Activated gamma-delta T cell (primary cell): ENCODE measurements around the gene RPL39L.

Experiments used
- DNase-seq: peaks from one replicate; lab custom pipeline; 2025; lab: John Stamatoyannopoulos, UW

The RPL39L gene

GRCh38 chr3:187098923-187099512 is 40.3 kb downstream of the RPL39L start:
- no peak for DNase-seq

DNA sequence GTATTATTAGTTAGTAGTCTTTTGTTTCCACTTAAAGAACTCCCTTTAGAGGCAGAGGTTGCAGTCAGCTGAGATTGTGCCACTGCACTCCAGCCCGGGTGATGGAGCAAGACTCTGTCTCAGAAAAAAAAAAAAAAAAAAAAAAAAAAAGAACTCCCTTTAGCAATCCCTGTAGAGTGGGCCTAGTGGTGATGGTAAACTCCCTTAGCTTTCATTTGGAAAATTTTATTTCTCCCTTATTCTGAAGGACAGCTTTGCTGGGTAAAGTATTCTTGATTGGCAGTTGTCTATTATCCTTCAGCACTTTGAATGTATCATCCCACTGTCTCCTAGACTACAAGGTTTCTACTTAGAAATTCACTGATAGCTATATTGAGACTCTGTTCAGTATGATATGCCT is 46.0 kb downstream of the RPL39L start:
- no peak for DNase-seq

DNA sequence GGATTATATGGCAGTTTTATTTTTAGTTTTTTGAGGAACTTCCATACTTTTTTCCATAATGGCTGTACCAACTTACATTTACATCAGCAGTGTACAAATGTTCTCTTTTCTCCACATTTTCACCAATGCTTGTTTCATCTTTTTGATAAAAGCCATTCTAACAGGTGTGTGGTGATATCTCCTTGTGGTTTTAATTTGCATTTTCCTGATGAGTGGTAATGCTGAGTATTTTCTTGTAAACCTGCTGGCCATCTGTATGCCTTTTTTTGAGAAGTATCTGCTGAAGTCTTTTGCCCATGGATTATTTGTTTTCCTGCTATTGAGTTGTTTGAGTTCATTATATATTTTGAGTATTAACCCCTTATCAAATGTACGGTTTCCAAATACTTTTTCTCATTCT is 50.6 kb downstream of the RPL39L start:
- DNase-seq, result no peak

GRCh38 chr3:187086831-187087230 is 52.5 kb downstream of the RPL39L start:
- DNase-seq, result no peak

- DNase-seq, result no peak
Measured at GRCh38 chr3:187085933-187086332, 53.4 kb downstream of the RPL39L start.

DNA sequence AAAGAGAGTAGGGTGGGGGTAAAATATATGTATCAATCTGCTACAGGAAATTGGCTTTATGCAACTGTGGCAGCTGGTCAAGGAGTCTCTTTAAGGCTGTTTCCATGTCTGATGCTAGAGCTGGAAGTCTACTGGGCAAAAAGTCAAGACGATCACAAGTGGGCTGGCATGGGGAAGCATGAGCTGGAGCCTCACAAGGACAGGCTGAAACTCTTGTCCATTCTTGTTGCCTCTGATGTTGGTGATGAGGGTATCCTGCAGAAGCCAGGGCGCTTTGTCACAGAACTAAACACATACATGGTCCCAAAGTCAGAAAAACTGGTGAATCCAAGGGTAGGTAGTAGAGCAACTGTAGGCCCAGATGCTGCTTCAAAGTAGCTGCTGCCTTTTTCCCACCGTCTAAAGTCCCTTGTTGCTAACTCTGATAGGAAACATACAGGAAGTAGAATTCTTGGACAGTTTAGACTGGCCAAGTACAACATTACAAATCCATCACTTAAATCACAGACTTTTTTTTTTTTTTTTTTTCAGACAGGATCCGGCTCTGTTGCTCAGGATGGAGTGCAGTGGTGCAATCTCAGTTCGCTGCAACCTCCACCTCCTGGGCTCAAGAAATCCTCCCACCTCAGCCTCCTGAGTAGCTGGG is 54.2 kb downstream of the RPL39L start:
- DNase-seq, result no peak

GRCh38 chr3:187084580-187084979 is 54.7 kb downstream of the RPL39L start:
- DNase-seq, result no peak

DNA sequence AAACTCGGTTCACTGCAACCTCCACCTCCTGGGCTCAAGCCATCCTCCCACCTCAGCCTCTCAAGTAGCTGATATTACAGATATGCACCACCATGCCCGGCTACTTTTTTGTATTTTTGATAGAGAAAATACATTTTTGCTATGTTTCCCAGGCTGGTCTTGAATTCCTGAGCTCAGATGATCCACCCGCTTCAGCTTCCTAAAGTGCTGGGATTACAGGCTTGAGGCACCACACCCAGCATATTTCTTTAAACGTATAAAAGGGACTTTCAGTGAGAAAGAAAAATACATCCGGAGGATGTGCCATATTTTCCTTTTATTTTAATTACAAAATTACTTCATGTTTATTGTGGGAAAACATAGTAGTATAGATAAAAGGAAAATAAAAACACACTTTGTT is 55.2 kb downstream of the RPL39L start:
- DNase-seq, result no peak

DNA sequence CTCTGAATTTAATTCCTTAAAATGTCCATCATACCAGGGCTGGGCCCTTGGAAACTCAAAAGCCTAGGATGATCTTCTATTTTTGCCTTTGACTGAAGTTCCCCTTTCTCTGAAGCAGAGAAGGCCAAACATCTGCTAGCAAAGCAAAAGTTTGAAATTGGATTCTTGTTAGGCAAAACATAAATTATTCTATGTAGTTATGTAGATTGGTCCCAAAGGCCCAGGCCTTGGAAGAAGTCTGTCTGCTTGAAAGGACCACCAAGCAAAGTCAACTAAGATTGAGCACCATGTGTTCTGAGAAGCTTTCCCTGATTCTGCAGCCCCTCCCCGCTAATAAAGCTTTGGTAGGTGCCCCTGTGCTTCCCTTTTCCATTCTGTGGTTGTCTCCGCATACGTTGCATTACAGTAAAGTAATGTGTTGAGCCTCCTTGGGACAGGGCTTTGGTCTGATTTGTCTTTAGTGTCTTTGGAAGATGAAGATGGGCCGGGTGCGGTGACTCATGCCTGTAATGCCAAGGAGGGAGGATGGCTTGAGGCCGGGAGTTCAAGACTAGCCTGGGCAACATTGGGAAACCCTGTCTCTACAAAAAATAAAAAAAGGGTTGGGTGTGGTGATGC is 56.4 kb downstream of the RPL39L start:
- no peak for DNase-seq

- no peak for DNase-seq
Measured at GRCh38 chr3:187080799-187081450, 58.4 kb downstream of the RPL39L start.

- DNase-seq, result no peak
Measured at GRCh38 chr3:187079090-187080022, 59.9 kb downstream of the RPL39L start.

DNA sequence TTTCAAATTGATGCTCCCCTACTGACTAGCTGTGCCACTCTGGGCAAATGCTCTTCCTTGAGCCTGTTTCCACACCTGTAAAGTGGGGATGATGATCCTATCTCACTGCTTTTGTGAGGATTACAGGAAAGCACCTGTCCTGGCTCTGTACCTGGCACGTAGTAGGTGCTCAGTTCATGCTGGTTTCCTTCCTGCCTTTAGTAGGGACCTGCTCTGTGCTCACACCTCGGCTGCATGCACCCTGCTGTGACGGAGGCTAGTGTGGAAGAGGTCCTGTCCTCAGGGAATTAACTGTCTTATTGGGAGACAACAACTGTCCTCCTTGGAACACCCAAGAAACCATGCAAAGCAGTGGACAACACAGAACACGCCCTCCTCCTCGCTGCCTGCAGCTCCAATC is 61.8 kb downstream of the RPL39L start:
- DNase-seq, result no peak

GRCh38 chr3:187077085-187077484 is 62.2 kb downstream of the RPL39L start:
- no peak for DNase-seq

GRCh38 chr3:187076297-187076696 is 63.0 kb downstream of the RPL39L start:
- DNase-seq, result no peak

DNA sequence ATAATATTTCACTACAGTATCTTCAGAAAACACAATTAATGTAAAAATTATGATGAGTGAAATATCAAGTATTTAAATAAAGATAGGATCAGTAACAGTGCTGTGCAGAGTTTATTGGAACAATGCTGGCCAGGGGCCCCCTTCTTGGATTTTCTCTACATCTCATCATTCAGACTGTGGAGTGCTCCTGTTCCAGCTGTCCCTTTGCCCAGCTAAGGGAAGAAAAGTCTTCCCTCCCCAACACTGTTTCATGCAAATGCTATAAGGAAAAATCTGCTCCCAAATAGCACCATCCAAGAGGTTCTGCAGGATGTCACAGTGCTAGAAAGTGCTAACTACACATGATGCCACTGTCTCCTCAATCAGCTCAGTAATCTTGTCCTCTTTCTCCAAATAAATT is 64.5 kb downstream of the RPL39L start:
- no peak for DNase-seq

GRCh38 chr3:187073581-187074098 is 65.7 kb downstream of the RPL39L start:
- DNase-seq, result no peak

- no peak for DNase-seq
Measured at GRCh38 chr3:187072511-187072910, 66.8 kb downstream of the RPL39L start.

DNA sequence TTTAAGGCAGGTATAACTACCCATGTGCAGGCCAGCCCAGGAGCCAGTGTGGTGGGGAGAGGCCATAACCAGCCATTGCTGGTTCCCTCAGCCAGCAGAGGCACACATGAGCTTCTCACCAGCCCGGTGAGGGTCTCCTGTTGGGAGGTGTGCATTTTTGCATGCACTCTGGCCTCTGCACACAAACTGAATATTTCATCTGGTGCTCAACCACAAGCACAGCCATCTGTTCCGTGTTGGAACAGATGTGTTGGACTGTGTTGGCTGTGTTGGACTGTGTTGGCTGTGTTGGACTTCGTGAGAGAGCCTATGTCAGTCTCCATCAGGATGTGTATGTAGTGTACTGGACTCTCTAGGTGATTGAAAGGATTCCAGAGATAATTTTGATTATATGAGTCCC is 67.2 kb downstream of the RPL39L start:
- DNase-seq, result no peak
